ENCODE data around the gene METTL6. TPM values are rescaled to one million over a fixed set of nuclear protein-coding genes. Genes with fewer than 3 reads are reported as not detected.
A peak's percentile ranks its signal among the peaks of the same experiment; 100 is the strongest.

The METTL6 gene
- total RNA-seq, 1 experiment from 2014 or later: 26.7 TPM

- POLR2A ChIA-PET: no interaction called here
- Mint-ChIP-seq H3K4me1 (ENCODE audit: insufficient read depth, unreplicated experiment) (no peaks in the 10 kb centered on the region), H3K27ac (ENCODE audit: low read depth, unreplicated experiment) (no peak overlapping the region), H3K9me3 (ENCODE audit: unreplicated experiment) (no peaks in the 10 kb centered on the region), H3K36me3 (ENCODE audit: insufficient read depth, unreplicated experiment) (peaks cover 7% of the 10 kb centered on the region), H3K4me3 (ENCODE audit: unreplicated experiment) (no peak overlapping the region), H3K27me3 (ENCODE audit: insufficient read depth, unreplicated experiment) (no peaks in the 10 kb centered on the region)
- BruUV-seq (replicated peaks): no TSS peak
- intact Hi-C loops (cut with micrococcal nuclease): no loop called here
- DNase-seq (ENCODE audit: unreplicated experiment): no peak
- CTCF ChIA-PET: interaction anchor here (0.6 kb wide), 1 partner anchor 12 kb away, joined by 3 read pairs; no protein-coding TSS in a partner anchor
- TF ChIP-seq, protein P1, sequence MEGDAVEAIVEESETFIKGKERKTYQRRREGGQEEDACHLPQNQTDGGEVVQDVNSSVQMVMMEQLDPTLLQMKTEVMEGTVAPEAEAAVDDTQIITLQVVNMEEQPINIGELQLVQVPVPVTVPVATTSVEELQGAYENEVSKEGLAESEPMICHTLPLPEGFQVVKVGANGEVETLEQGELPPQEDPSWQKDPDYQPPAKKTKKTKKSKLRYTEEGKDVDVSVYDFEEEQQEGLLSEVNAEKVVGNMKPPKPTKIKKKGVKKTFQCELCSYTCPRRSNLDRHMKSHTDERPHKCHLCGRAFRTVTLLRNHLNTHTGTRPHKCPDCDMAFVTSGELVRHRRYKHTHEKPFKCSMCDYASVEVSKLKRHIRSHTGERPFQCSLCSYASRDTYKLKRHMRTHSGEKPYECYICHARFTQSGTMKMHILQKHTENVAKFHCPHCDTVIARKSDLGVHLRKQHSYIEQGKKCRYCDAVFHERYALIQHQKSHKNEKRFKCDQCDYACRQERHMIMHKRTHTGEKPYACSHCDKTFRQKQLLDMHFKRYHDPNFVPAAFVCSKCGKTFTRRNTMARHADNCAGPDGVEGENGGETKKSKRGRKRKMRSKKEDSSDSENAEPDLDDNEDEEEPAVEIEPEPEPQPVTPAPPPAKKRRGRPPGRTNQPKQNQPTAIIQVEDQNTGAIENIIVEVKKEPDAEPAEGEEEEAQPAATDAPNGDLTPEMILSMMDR (IDR thresholded peaks at IDR 0.05; ENCODE audit: unreplicated experiment): no peak
Measured at GRCh38 chr3:15450438-15451215, 23.3 kb upstream of the METTL6 start.

GRCh38 chr3:15449489-15450224 is 22.3 kb upstream of the METTL6 start:
- TF ChIP-seq, protein P1 (IDR thresholded peaks at IDR 0.05; ENCODE audit: unreplicated experiment): no peak
- peaks cover 7% of the 10 kb centered on the region for H3K36me3 Mint-ChIP-seq (ENCODE audit: insufficient read depth, unreplicated experiment)
- H3K9me3 Mint-ChIP-seq (ENCODE audit: unreplicated experiment): no peaks in the 10 kb centered on the region
- no peaks in the 10 kb centered on the region for H3K4me1 Mint-ChIP-seq (ENCODE audit: insufficient read depth, unreplicated experiment)
- intact Hi-C loops (cut with micrococcal nuclease): no loop called here
- no TSS peak for BruUV-seq (replicated peaks)
- ChIA-PET POLR2A (no interaction called here), CTCF (no interaction called here)
- H3K4me3 Mint-ChIP-seq (ENCODE audit: unreplicated experiment): no peak overlapping the region
- no peak overlapping the region for H3K27ac Mint-ChIP-seq (ENCODE audit: low read depth, unreplicated experiment)
- no peaks in the 10 kb centered on the region for H3K27me3 Mint-ChIP-seq (ENCODE audit: insufficient read depth, unreplicated experiment)
- DNase-seq (ENCODE audit: unreplicated experiment): no peak

- H3K4me1 Mint-ChIP-seq (ENCODE audit: insufficient read depth, unreplicated experiment): peaks cover 14% of the 10 kb centered on the region
- no peaks in the 10 kb centered on the region for H3K27me3 Mint-ChIP-seq (ENCODE audit: insufficient read depth, unreplicated experiment)
- DNase-seq (ENCODE audit: unreplicated experiment): no peak
- ChIA-PET CTCF (interaction anchor here (0.5 to 1.2 kb wide), 3 partner anchors 11 to 336 kb away, joined by 3 to 4 read pairs (median 3); no protein-coding TSS in a partner anchor), POLR2A (interaction anchor here (0.6 kb wide), 1 partner anchor 57 kb away, joined by 3 read pairs; no protein-coding TSS in a partner anchor)
- no peak overlapping the region for H3K27ac Mint-ChIP-seq (ENCODE audit: low read depth, unreplicated experiment)
- BruUV-seq (replicated peaks): no TSS peak
- H3K9me3 Mint-ChIP-seq (ENCODE audit: unreplicated experiment): no peaks in the 10 kb centered on the region
- TF ChIP-seq, protein P1 (IDR thresholded peaks at IDR 0.05; ENCODE audit: unreplicated experiment): no peak
- H3K36me3 Mint-ChIP-seq (ENCODE audit: insufficient read depth, unreplicated experiment): peaks cover 36% of the 10 kb centered on the region
- H3K4me3 Mint-ChIP-seq (ENCODE audit: unreplicated experiment): no peak overlapping the region
- intact Hi-C loops (cut with micrococcal nuclease): no loop called here
Measured at GRCh38 chr3:15443826-15444524, 16.6 kb upstream of the METTL6 start.

DNA sequence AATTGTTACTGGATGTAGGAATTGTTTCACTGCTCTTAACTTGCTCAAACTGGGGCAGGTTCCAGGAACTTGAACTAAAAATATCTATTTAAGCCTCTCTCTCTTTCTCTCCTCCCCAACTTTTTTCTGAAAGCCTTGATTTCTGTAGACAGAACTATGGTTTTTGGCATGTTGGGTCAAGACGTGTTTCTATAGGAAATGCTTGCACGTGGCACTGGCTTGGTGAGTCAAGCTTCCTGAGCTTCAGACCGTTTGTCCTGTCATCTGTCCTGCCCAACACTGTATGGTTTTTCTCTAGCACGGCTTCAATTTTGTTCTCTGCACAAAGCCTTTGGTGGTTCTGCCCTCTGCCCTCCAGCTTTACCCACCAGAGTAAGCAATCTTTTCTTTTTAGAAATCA is 13.5 kb upstream of the METTL6 start:
- ChIA-PET POLR2A (interaction anchor here (1.3 kb wide), 1 partner anchor 11 kb away, joined by 4 read pairs; no protein-coding TSS in a partner anchor), CTCF (interaction anchor here (0.9 kb wide), 1 partner anchor 173 kb away, joined by 3 read pairs; no protein-coding TSS in a partner anchor)
- no peaks in the 10 kb centered on the region for H3K27me3 Mint-ChIP-seq (ENCODE audit: insufficient read depth, unreplicated experiment)
- H3K36me3 Mint-ChIP-seq (ENCODE audit: insufficient read depth, unreplicated experiment): peaks cover 60% of the 10 kb centered on the region
- intact Hi-C loops (cut with micrococcal nuclease): no loop called here
- peaks cover 16% of the 10 kb centered on the region for H3K4me1 Mint-ChIP-seq (ENCODE audit: insufficient read depth, unreplicated experiment)
- peak overlapping the region; percentile 2 for H3K27ac Mint-ChIP-seq (ENCODE audit: low read depth, unreplicated experiment)
- no peaks in the 10 kb centered on the region for H3K9me3 Mint-ChIP-seq (ENCODE audit: unreplicated experiment)
- peak; percentile 72 for DNase-seq (ENCODE audit: unreplicated experiment)
- no TSS peak for BruUV-seq (replicated peaks)
- TF ChIP-seq, protein P1 (IDR thresholded peaks at IDR 0.05; ENCODE audit: unreplicated experiment): no peak
- no peak overlapping the region for H3K4me3 Mint-ChIP-seq (ENCODE audit: unreplicated experiment)

Data from MCF 10A (cell line).